Measurements from ENCODE around the gene MAN1C1.

GRCh38 chr1:25729790-25730644, 113.4 kb downstream of the MAN1C1 start:
- TF ChIP-seq POLR2A (IDR thresholded peaks at IDR 0.05; ENCODE audit: low read depth, low read length) = no peak
- TF ChIP-seq TAF1 (IDR thresholded peaks at IDR 0.05; ENCODE audit: low read depth, low read length) = no peak
- no peak for TF ChIP-seq POLR2AphosphoS5 (IDR thresholded peaks at IDR 0.05; ENCODE audit: low read depth, low read length)

Measured in GM12891 (cell line).